ENCODE results near the gene ZNF839. TPM values are rescaled to one million over a fixed set of nuclear protein-coding genes. Genes with fewer than 3 reads are reported as not detected.
A peak's percentile ranks its signal among the peaks of the same experiment; 100 is the strongest.

Gene ZNF839
- polyA plus RNA-seq, 2 of the 4 experiments (the other 2 are of a cell fraction): 6.0 to 10.8 TPM

DNA sequence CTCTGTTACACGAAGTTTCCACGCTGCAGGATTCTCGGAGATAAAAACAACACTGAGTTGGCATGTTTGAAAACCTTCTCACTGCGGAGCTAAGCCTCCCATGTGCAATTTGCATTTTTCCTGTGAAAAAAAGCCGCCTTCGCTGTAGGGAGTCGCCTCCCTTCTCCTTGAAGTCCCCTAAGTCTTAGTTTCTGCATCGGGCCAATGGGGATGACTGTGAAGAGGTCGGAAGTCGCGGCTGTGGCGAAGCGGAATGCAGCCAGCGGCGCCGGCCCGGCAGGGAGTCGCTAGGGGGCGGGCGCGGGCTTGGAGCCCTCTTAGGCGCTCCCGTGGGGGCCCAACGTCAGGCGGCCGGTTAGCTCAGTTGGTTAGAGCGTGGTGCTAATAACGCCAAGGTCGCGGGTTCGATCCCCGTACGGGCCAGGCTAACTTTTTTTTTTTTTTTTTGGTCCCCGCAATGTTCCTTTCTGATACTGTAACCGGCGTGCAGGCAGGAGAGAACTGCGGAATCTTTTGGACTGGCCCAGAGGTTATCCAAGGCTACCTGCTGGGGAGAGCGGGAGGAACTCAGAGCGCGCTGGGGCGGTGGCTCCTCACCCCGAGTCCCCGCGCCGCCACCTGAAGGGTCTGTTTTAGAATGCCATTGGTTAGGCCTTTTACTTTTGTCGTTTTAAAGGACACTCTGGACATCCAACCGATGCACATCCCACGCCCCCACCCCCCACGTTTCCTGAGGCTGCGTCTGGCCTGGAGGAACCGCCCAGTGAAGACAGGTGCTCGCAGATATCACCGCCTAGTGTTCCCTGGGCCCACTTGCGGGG is 2.6 kb upstream of the ZNF839 start (continued):
- TF ChIP-seq RARB (CRISPR knock-in tag; IDR thresholded peaks at IDR 0.05): no peak
- no peak for TF ChIP-seq NPAS2 (CRISPR knock-in tag; IDR thresholded peaks at IDR 0.05; ENCODE audit: borderline replicate concordance)
- no peak for TF ChIP-seq KDM5A (IDR thresholded peaks at IDR 0.05)
- TF ChIP-seq MYC (IDR thresholded peaks at IDR 0.05; ENCODE audit: borderline replicate concordance, low read length): no peak
- TF ChIP-seq BHLHE40 (IDR thresholded peaks at IDR 0.05; ENCODE audit: low read depth, low read length): no peak
- no peak for TF ChIP-seq ZFP36 (IDR thresholded peaks at IDR 0.05; ENCODE audit: borderline replicate concordance, partially characterized antibody)
- TF ChIP-seq POLR2A (IDR thresholded peaks at IDR 0.05; ENCODE audit: low read length): no peak; the same call in 1 of the 2 replicates
- TF ChIP-seq RNF2 (IDR thresholded peaks at IDR 0.05; ENCODE audit: borderline replicate concordance, low read depth): no peak
- TF ChIP-seq, protein P1, sequence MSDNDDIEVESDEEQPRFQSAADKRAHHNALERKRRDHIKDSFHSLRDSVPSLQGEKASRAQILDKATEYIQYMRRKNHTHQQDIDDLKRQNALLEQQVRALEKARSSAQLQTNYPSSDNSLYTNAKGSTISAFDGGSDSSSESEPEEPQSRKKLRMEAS (IDR thresholded peaks at IDR 0.05): peak; percentile 71; the same call in 1 of the 2 replicates
- no peak for TF ChIP-seq JUNB (IDR thresholded peaks at IDR 0.05)
- no peak for TF ChIP-seq EHF (CRISPR knock-in tag; IDR thresholded peaks at IDR 0.05)
- TF ChIP-seq, protein P2, sequence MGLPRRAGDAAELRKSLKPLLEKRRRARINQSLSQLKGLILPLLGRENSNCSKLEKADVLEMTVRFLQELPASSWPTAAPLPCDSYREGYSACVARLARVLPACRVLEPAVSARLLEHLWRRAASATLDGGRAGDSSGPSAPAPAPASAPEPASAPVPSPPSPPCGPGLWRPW (IDR thresholded peaks at IDR 0.05): no peak
- TF ChIP-seq CBX2 (IDR thresholded peaks at IDR 0.05; ENCODE audit: borderline replicate concordance, low read depth): no peak
- TF ChIP-seq FOXS1 (CRISPR knock-in tag; IDR thresholded peaks at IDR 0.05): no peak
- no peak for TF ChIP-seq HOXA7 (CRISPR knock-in tag; IDR thresholded peaks at IDR 0.05)
- TF ChIP-seq CHD2 (IDR thresholded peaks at IDR 0.05; ENCODE audit: low read length, partially characterized antibody): no peak
- TF ChIP-seq ZSCAN20 (CRISPR knock-in tag; IDR thresholded peaks at IDR 0.05): no peak
- TF ChIP-seq NR3C1 (IDR thresholded peaks at IDR 0.05): no peak
- TF ChIP-seq, protein P3, sequence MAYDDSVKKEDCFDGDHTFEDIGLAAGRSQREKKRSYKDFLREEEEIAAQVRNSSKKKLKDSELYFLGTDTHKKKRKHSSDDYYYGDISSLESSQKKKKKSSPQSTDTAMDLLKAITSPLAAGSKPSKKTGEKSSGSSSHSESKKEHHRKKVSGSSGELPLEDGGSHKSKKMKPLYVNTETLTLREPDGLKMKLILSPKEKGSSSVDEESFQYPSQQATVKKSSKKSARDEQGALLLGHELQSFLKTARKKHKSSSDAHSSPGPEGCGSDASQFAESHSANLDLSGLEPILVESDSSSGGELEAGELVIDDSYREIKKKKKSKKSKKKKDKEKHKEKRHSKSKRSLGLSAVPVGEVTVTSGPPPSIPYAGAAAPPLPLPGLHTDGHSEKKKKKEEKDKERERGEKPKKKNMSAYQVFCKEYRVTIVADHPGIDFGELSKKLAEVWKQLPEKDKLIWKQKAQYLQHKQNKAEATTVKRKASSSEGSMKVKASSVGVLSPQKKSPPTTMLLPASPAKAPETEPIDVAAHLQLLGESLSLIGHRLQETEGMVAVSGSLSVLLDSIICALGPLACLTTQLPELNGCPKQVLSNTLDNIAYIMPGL (CRISPR knock-in tag; IDR thresholded peaks at IDR 0.05; ENCODE audit: borderline replicate concordance): peak; percentile 96; the same call in 1 of the 2 replicates
- TF ChIP-seq E2F6 (IDR thresholded peaks at IDR 0.05; ENCODE audit: borderline replicate concordance, low read depth): peak; percentile 61; the same call in 1 of the 2 replicates
- TF ChIP-seq MAFK (IDR thresholded peaks at IDR 0.05; ENCODE audit: partially characterized antibody): no peak
- peak; percentile 39; the same call in 1 of the 3 replicates for TF ChIP-seq SMC3 (IDR thresholded peaks at IDR 0.05)
- peak; percentile 44; the same call in 1 of the 2 replicates for TF ChIP-seq PHF8 (IDR thresholded peaks at IDR 0.05; ENCODE audit: borderline replicate concordance, low read depth)
- TF ChIP-seq HDAC2 (IDR thresholded peaks at IDR 0.05): no peak
- TF ChIP-seq GATA3 (IDR thresholded peaks at IDR 0.05; ENCODE audit: borderline replicate concordance): no peak; the same call in 1 of the 2 replicates
- TF ChIP-seq FOSL2 (IDR thresholded peaks at IDR 0.05): no peak
- peak; percentile 38; the same call in 1 of the 2 replicates for TF ChIP-seq FOSL2 (CRISPR knock-in tag; IDR thresholded peaks at IDR 0.05)
- peak; percentile 51; the same call in 1 of the 2 replicates for TF ChIP-seq MAZ (IDR thresholded peaks at IDR 0.05; ENCODE audit: borderline replicate concordance, low read depth, low read length)
- TF ChIP-seq JUN (IDR thresholded peaks at IDR 0.05): peak; percentile 45 to 61; a peak in 4 of 5 replicates
- no peak for TF ChIP-seq RCOR1 (IDR thresholded peaks at IDR 0.05; ENCODE audit: low read depth, low read length)
- TF ChIP-seq ELK1 (IDR thresholded peaks at IDR 0.05; ENCODE audit: low read depth, low read length): no peak
- TF ChIP-seq ESRRA (IDR thresholded peaks at IDR 0.05; ENCODE audit: borderline replicate concordance, low read length): 0 out of 2 replicates have a peak, but pooled peaks have one; percentile 32
- TF ChIP-seq, protein P4, sequence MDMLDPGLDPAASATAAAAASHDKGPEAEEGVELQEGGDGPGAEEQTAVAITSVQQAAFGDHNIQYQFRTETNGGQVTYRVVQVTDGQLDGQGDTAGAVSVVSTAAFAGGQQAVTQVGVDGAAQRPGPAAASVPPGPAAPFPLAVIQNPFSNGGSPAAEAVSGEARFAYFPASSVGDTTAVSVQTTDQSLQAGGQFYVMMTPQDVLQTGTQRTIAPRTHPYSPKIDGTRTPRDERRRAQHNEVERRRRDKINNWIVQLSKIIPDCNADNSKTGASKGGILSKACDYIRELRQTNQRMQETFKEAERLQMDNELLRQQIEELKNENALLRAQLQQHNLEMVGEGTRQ (IDR thresholded peaks at IDR 0.05): no peak
- no peak for TF ChIP-seq NFE2L2 (conservative IDR thresholded peaks at IDR 0.05; ENCODE audit: low read length)
- no peak for TF ChIP-seq CBX8 (IDR thresholded peaks at IDR 0.05)
- TF ChIP-seq HOXB5 (CRISPR knock-in tag; IDR thresholded peaks at IDR 0.05): no peak
- TF ChIP-seq HEYL (CRISPR knock-in tag; IDR thresholded peaks at IDR 0.05): no peak
- TF ChIP-seq CHD4 (IDR thresholded peaks at IDR 0.05; ENCODE audit: borderline replicate concordance): peak; percentile 91; the same call in 1 of the 2 replicates
- TF ChIP-seq EHMT2 (IDR thresholded peaks at IDR 0.05; ENCODE audit: low read depth): no peak
- no peak for TF ChIP-seq ZNF302 (CRISPR knock-in tag; IDR thresholded peaks at IDR 0.05)
